Measurements from ENCODE around the gene AKR1B1.
A peak's percentile ranks its signal among the peaks of the same experiment; 100 is the strongest.
"Not testable (repeated sequence)": the region's sequence is repeated elsewhere in the genome, so short reads cannot be mapped to it uniquely, and the experiment has no call there.

Gene AKR1B1

GRCh38 chr7:134458806-134459698, at the start of gene AKR1B1:
AKR1B1 (minus strand) TSS chr7:134459100; CDS start chr7:134459062, 38 bp downstream.
- DNase-seq (ENCODE audit: low spot score), result peak; percentile 56

DNA sequence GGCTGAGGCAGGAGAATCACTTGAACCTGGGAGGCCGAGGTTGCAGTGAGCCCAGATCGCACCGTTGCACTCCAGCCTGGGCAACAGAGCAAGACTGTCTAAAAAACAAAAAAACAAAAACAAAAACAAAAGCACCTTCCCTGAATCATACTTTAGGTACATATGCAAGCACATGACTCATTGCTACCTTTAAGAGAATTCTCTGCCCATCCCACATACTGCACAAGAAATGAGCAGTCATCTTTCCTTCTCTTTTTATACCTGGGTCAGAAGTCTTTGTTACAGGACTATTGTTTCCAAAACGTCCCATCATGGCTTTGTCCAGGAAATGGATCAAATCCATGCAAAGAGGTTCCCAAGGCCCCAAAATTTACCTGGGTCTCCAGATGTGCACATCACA, 47.0 kb upstream of the AKR1B1 start:
- no peak for DNase-seq (ENCODE audit: low spot score)

DNA sequence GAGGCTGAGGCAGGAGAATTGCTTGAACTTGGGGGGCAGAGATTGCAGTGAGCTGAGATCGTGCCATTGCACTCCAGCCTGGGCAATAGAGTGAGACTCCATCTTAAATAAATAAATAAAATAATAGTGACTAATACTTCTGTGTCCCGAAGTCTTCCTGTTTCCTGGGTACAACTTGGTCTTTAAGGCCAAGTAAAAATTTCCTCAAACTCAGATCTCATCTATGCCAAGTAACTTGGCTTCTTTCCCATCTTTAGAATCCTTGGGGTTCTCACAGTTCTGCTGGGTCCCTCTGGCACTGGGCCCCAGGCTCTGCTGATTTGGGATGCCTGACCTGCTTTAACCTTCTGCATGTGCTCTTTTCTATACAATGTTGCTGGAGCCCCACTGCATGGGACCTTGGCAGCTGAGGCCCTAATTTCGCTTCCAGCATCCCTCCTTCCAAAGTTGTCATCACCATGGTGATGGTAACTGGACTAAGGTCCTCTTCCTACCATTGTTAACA, 45.8 kb upstream of the AKR1B1 start:
- no peak for DNase-seq (ENCODE audit: low spot score)

GRCh38 chr7:134502463-134503371, 43.8 kb upstream of the AKR1B1 start:
- DNase-seq (ENCODE audit: low spot score), result no peak

DNA sequence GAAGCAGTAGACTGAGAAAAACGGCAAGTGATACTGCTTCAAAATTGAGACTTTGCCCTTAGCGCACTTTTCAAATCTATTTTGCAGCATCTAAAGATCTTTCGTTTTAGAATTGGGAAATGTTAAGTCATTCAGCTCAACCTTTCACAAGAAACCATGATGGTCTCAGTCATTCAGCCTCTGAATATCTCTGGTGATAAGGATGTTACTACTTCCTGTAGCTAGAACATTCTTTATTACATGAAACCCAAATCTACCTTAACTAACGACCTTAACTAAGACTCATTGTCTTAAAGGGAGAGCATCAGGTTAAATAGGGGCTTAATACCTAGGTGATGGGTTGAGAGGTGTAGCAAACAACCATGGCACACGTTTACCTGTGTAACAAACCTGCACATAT, 42.1 kb upstream of the AKR1B1 start:
- DNase-seq (ENCODE audit: low spot score), result no peak

GRCh38 chr7:134500406-134500805, 41.5 kb upstream of the AKR1B1 start:
- no peak for DNase-seq (ENCODE audit: low spot score)

DNA sequence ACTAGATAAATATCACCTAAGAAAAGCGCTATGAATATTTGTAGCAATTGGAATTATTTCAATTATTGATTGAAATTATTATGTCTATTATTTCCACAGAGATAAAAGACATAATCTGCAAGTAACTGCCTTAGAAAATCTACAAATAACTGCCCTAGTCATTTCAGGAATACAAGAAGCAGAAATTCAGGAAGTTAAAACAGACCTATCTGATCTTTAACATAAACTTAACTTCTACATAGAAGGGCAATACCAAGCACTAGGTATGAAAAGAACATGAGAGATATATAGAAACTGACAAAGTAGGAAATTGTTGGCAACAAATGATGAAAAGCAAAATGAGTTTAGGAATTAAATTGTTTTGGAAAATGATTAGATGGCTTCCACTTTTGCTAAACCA, 36.6 kb upstream of the AKR1B1 start:
- DNase-seq (ENCODE audit: low spot score), result no peak

- DNase-seq (ENCODE audit: low spot score), result no peak
Measured at GRCh38 chr7:134493091-134493490, 34.2 kb upstream of the AKR1B1 start.

GRCh38 chr7:134487721-134488120, 28.8 kb upstream of the AKR1B1 start:
- not testable (repeated sequence) for DNase-seq (ENCODE audit: low spot score)

DNA sequence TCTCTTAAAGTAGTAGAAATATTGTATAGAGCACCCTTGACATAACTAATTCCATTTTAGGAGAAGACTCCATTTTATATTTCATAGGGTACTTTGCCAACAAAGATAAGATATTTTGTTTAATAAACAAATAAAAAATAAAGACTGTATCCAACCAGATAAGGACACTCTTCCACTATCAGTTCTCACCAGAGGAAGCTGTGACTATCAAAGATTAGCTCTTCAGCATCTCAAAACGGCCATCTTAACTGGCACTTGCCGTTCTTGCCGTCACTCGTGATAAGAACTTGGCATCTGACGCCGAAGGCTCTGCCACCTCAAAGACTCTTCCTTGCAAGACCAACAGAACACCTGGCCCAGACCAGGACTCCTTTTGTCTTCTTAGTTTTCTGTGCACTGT, 26.3 kb upstream of the AKR1B1 start:
- DNase-seq (ENCODE audit: low spot score), result no peak

DNA sequence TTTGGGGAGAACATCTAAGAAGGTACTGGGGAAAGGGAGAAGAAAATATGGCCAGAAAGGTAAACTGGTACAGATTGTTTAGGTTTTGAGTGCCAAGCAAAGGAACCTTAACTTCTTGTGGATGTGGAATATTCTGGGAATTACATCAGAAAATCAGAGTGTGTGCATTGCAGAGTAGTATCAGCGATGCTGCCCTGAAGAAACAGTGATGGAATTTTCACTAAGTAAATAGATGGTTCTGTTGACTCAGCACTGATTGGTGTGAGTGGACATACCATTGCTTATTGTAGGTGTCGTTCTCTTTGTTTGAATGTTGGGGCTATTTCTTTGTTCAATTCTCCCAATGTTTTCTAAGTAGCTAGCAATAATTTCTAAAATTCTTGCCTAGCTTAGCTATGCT, 24.4 kb upstream of the AKR1B1 start:
- no peak for DNase-seq (ENCODE audit: low spot score)

- no peak for DNase-seq (ENCODE audit: low spot score)
Measured at GRCh38 chr7:134482858-134483257, 24.0 kb upstream of the AKR1B1 start.

DNA sequence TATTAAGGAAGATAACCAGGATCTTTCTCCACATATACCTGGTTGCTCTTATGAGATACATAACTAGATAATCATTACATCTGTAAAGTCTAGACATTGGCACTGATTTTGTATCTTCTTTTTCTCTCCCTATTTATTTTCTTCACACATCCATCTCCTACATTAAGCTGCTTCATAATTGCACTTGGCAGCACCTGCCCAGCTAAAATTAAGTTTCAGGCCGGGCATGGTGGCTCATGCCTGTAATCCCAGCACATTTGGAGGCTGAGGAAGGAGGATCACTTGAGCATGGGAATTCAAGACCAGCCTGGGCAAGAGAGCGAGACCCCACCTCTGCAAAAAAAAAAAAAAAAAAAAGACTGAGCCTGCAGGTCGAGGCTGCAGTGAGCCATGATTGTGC, 22.3 kb upstream of the AKR1B1 start:
- DNase-seq (ENCODE audit: low spot score), result no peak

GRCh38 chr7:134480730-134481129, 21.8 kb upstream of the AKR1B1 start:
- no peak for DNase-seq (ENCODE audit: low spot score)

DNA sequence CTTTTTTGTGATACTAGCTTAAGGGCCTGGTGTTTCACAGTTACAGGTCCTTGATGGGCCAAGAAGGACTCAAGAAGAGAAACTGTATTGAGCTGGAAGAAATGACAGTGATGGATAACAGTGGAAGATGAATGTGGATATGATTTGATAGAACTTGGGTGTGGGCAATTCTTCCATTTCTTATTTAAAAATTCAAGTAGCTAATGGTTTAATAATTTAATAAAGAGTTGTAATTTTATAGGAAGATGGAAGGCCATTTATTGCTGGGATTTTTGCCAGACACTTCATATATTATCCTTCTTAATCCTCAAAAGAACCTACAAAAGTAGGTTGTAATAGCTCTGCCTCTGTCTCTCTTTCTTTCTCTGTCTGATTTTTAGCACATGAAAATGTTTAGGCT, 21.3 kb upstream of the AKR1B1 start:
- no peak for DNase-seq (ENCODE audit: low spot score)

- no peak for DNase-seq (ENCODE audit: low spot score)
Measured at GRCh38 chr7:134478707-134479106, 19.8 kb upstream of the AKR1B1 start.

DNA sequence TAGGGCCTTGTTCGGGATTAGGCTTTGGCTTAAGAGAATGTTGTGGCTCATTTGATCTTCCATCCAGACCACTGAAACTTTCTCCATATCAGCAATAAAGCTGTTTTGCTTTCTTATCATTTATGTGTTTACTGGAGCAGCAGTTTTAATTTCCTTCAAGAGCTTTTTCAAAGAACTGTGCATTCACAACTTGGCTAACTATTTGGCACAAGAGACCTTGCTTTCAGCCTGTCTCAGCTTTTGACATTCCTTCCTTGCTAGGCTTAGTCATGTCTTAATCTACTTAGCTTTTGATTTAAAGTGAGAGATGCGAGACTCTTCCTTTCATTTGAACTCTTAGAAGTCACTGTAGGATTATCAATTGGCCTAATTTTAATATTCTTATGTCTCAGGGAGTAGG, 19.1 kb upstream of the AKR1B1 start:
- no peak for DNase-seq (ENCODE audit: low spot score)

DNA sequence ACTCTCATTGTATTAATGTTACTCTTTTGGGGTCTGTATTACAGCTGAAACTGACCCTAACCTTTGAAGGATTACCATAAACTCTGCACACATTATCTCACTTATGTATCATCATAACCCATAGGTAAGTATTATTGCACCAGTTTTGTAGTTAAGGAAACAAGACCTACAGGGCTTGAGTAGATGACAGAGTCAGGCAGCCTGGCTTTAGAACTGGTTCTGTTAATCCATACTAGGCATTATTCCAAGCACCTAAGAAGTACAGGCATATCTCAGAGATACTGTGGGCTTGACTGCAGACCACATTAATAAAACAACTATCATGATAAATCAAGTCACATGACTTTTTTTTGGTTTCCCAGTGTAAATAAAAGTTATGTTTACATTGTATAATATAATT, 17.1 kb upstream of the AKR1B1 start:
- no peak for DNase-seq (ENCODE audit: low spot score)

DNA sequence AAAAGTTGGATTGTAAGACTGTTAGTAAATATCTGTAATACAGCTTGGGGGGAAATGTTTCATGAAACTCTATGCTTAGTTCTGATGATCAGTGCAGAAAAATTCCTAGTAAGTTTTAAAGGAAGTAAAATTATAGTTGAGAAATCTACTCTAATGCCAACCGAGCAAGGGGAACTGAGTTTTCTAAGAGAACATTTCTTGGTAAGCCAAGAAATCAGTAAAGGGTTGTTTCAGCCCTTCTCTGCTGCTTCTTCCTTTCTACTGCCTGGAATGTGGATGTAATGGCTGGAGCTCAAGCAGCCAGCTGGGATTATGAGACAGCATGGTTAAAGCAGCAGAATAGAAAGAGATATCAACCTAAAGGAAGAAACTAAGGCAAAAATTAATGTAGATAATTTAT, 15.9 kb upstream of the AKR1B1 start:
- DNase-seq (ENCODE audit: low spot score), result no peak

- no peak for DNase-seq (ENCODE audit: low spot score)
Measured at GRCh38 chr7:134473861-134474291, 15.0 kb upstream of the AKR1B1 start.

GRCh38 chr7:134472572-134473244, 13.8 kb upstream of the AKR1B1 start:
- no peak for DNase-seq (ENCODE audit: low spot score)

DNA sequence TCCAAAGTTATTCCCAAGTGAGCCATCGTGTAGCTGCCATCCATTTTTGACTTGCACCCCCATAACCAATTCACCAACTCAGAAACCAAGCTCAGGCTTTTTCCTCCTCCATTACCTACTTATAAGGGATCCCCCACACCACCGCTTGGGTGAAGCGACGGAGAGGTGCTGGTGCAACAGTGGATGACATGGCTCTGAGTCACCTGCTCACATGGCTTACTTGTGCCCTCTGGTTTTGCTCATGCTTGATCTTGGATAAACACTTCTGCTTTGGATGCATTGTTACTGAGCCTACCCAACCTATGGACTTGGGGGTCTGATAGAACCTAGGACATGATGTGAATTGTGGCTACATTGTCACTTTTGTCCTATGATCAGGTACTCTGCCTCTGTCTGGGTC, 12.0 kb upstream of the AKR1B1 start:
- no peak for DNase-seq (ENCODE audit: low spot score)

Measured in HuH-7.5 (cell line).